ENCODE measurements around the gene NBPF3. TPM values are rescaled to one million over a fixed set of nuclear protein-coding genes. Genes with fewer than 3 reads are reported as not detected.
"Not testable (repeated sequence)": the region's sequence is repeated elsewhere in the genome, so short reads cannot be mapped to it uniquely, and the experiment has no call there.

NBPF3 gene
- total RNA-seq, 4 donors from 2014 or later: 8.2 to 12.0 (median 9.2) TPM

DNA sequence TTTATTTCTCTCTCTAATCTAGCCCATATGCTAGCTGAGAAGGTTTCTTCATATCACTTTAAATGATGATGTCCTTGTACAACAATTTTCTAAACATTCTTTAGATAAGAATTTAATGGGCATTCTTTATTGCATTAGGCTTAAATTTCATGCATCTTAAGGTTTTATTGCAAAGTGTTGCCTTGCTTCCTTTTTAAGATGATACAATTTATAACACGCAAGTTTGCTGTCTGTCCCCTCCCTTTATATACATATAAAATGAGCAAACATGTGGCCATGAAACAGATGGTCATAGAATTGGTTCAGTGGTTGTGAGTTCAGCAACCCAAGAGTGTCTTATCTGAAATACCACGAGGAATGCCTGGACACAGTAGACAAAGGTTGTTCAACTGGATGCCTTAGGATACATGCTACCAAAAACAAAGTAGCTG is 12.1 kb downstream of the NBPF3 start:
- no peaks in the 10 kb centered on the region for H3K9me3 ChIP-seq
- H3K4me1 ChIP-seq: no peaks in the 10 kb centered on the region
- DNase-seq (ENCODE audit: low spot score in 2 of 2): no peak
- H3K4me3 ChIP-seq: no peak overlapping the region
- H3K27me3 ChIP-seq: no peaks in the 10 kb centered on the region
- TF ChIP-seq POLR2A (IDR thresholded peaks at IDR 0.05) (no peak), EP300 (IDR thresholded peaks at IDR 0.05) (no peak), POLR2AphosphoS5 (IDR thresholded peaks at IDR 0.05) (no peak), CTCF (IDR thresholded peaks at IDR 0.05) (no peak)
- 88% methylated on average over 2 of the region's 2 CpGs for WGBS
- no peak overlapping the region for H3K27ac ChIP-seq
- peaks cover 2% of the 10 kb centered on the region for H3K36me3 ChIP-seq

DNA sequence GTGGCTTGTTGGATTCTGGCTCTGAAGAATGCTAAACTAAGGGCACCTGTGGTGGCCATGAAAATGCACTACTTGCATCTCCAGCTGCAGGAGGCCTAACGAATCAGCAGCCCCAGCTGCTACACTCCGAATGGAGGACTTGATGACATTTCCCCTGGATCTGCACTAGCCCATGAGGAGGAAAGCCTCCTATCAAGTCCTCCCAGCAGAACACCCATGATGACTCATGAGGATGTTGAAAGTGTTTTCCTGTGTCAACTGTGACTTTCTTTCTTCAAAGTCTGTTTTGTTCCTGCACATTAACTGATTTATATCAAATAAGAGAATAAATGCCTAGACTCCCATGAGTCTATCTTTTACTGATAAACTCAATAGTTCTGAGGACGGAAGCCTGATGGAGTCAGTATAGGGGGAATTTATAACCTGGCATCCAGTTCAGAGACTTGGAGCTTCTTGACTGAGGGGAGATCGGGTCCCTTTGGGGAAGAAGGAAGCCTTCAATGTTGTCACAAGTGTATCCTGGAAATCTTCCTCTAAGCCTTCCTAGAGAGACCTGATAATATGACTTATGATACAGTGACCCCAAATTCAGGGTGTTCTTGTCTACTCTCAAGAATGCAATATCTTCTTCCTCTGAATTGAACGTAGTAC is 14.2 kb downstream of the NBPF3 start:
- not testable (repeated sequence) for H3K4me3 ChIP-seq; DNase-seq (ENCODE audit: low spot score in 2 of 2); H3K27ac ChIP-seq; H3K4me1 ChIP-seq; H3K9me3 ChIP-seq; H3K36me3 ChIP-seq; H3K27me3 ChIP-seq
- WGBS: 90% methylated on average over 4 of the region's 5 CpGs

GRCh38 chr1:21454904-21455303 is 15.0 kb downstream of the NBPF3 start:
- H3K36me3 ChIP-seq; H3K27ac ChIP-seq; H3K4me3 ChIP-seq; DNase-seq (ENCODE audit: low spot score in 2 of 2); H3K27me3 ChIP-seq; H3K4me1 ChIP-seq; H3K9me3 ChIP-seq: not testable (repeated sequence)
- WGBS: 82% methylated on average over 5 of the region's 5 CpGs

DNA sequence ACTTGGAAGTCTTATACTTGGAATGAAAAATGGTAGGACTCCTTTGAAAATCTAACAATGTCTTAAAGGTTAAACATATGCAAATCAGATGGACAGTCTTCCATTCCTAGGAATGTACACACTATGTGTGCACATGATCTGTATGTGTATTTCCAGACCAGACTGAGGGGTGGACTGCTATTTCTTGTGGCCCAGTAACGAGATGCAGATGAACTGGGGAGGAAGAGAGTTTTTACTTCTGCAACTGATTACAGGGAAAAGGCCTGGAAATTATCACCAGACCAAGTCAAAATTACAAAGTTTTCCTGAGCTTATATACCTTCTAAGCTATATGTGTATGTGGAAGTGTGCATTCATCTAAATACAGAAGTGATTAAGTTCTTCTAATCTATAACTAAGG is 17.7 kb downstream of the NBPF3 start:
- TF ChIP-seq POLR2A (IDR thresholded peaks at IDR 0.05) (no peak), CTCF (IDR thresholded peaks at IDR 0.05) (no peak)
- H3K36me3 ChIP-seq: no peaks in the 10 kb centered on the region

GRCh38 chr1:21465127-21465526 is 25.2 kb downstream of the NBPF3 start:
- H3K27ac ChIP-seq; H3K4me1 ChIP-seq; H3K9me3 ChIP-seq; DNase-seq (ENCODE audit: low spot score in 2 of 2); H3K36me3 ChIP-seq; H3K27me3 ChIP-seq; H3K4me3 ChIP-seq: not testable (repeated sequence)

More for the DNA sequence above, 17.7 kb downstream of the NBPF3 start:
- Histone ChIP-seq H3K9me3 (no peaks in the 10 kb centered on the region), H3K27ac (no peak overlapping the region), H3K4me1 (no peaks in the 10 kb centered on the region), H3K27me3 (no peaks in the 10 kb centered on the region), H3K4me3 (no peak overlapping the region)
- WGBS: 75% methylated on average over 1 of the region's 1 CpG
- DNase-seq (ENCODE audit: low spot score in 2 of 2): no peak

DNA sequence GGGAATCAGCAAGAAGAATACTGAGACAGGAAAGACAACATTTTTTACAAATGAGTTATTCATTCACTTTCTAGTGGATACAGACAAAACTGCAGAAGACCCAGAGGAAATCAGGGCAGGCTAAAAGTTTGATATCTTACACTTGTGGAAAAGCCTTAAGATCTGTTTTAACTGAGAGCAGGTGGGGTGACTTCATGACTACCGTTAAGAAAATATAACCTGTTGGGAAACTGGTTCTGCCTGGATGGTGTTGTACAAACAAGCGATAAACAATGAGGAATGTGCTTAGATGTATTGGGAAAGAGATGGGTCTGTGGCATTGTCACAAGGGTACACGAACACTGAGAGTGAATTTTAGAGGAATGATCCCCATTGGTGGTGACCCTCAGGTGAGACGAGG is 28.0 kb downstream of the NBPF3 start:
- H3K36me3 ChIP-seq: peaks cover 20% of the 10 kb centered on the region
- H3K4me3 ChIP-seq; DNase-seq (ENCODE audit: low spot score in 2 of 2); H3K27ac ChIP-seq; H3K4me1 ChIP-seq; H3K27me3 ChIP-seq; H3K9me3 ChIP-seq: not testable (repeated sequence)
- WGBS: 75% methylated on average over 4 of the region's 4 CpGs

DNA sequence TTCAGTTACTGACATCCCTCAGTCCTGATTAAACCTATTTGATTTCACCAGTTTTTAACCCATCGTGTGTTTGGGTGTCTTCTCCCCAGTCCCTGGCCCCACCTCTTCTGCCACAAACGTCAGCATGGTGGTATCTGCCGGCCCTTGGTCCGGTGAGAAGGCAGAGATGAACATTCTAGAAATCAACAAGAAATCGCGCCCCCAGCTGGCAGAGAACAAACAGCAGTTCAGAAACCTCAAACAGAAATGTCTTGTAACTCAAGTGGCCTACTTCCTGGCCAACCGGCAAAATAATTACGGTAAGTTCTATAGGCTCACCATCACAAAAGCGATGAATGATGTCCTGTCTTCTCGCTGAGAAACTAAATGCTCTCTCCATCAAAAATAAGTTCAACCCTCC is 28.7 kb downstream of the NBPF3 start:
- WGBS: 64% methylated on average over 10 of the region's 10 CpGs
- Histone ChIP-seq H3K9me3 (no peaks in the 10 kb centered on the region), H3K27ac (no peak overlapping the region), H3K27me3 (no peaks in the 10 kb centered on the region), H3K4me1 (no peaks in the 10 kb centered on the region), H3K36me3 (peaks cover 27% of the 10 kb centered on the region), H3K4me3 (no peak overlapping the region)
- no peak for DNase-seq (ENCODE audit: low spot score in 2 of 2)
- TF ChIP-seq POLR2AphosphoS5 (IDR thresholded peaks at IDR 0.05) (no peak), POLR2A (IDR thresholded peaks at IDR 0.05) (no peak), CTCF (IDR thresholded peaks at IDR 0.05) (no peak), EP300 (IDR thresholded peaks at IDR 0.05) (no peak)
